HEK293T (cell line): Measurements from ENCODE around the gene SERPINE1.
"Not testable (repeated sequence)": the region's sequence is repeated elsewhere in the genome, so short reads cannot be mapped to it uniquely, and the experiment has no call there.

ENCODE experiments used
- CTCF ChIA-PET: fragments of 350-600 bp; formaldehyde crosslinking; extraction: SDS; loops from one replicate; lab custom pipeline; 2021; ENCODE audit warnings: antibody characterized with exemption, inconsistent platforms; lab: Yijun Ruan, JAX
- POLR2A ChIA-PET: fragments of 350-600 bp; formaldehyde crosslinking; extraction: SDS; loops from one replicate; lab custom pipeline; 2020; ENCODE audit warnings: antibody characterized with exemption, inconsistent platforms; lab: Yijun Ruan, JAX
- DNase-seq: peaks from one replicate; pipeline ENCODE4 v3.0.0; 2012; ENCODE audit warnings: mixed read lengths; ENCODE audit errors: extremely low spot score
- ARNT ChIP-seq: fragments of 450-650 bp; IDR thresholded peaks from 2 replicates; pipeline ENCODE4 v1.6.1; 2017; ENCODE audit warnings: mild to moderate bottlenecking
- BHLHE40 ChIP-seq: fragments of 450-650 bp; IDR thresholded peaks from 2 replicates; pipeline ENCODE4 v1.6.1; 2016; ENCODE audit warnings: mild to moderate bottlenecking, moderate library complexity, borderline replicate concordance
- CTBP1 ChIP-seq: fragments of 450-650 bp; IDR thresholded peaks from 2 replicates; pipeline ENCODE4 v1.6.1; 2016; ENCODE audit warnings: borderline replicate concordance
- ELF4 ChIP-seq: fragments of 450-650 bp; IDR thresholded peaks from 2 replicates; pipeline ENCODE4 v1.6.1; 2017; ENCODE audit warnings: antibody characterized with exemption
- FOXA1 ChIP-seq: fragments of 450-650 bp; IDR thresholded peaks from 2 replicates; pipeline ENCODE4 v1.6.1; 2016; ENCODE audit warnings: mild to moderate bottlenecking
- FOXK2 ChIP-seq: fragments of 450-650 bp; IDR thresholded peaks from 2 replicates; pipeline ENCODE4 v1.6.1; 2016; ENCODE audit warnings: mild to moderate bottlenecking
- FOXM1 ChIP-seq: fragments of 450-650 bp; IDR thresholded peaks from 2 replicates; pipeline ENCODE4 v1.6.1; 2017; ENCODE audit warnings: mild to moderate bottlenecking, borderline replicate concordance
- HDGF ChIP-seq: fragments of 450-650 bp; IDR thresholded peaks from 2 replicates; pipeline ENCODE4 v1.6.1; 2017; ENCODE audit warnings: antibody characterized with exemption, borderline replicate concordance
- L3MBTL2 ChIP-seq: fragments of 450-650 bp; conservative IDR thresholded peaks from 2 replicates; pipeline ENCODE4 v1.6.1; 2016; ENCODE audit warnings: mild to moderate bottlenecking
- LEF1 ChIP-seq: fragments of 450-650 bp; IDR thresholded peaks from 2 replicates; pipeline ENCODE4 v1.6.1; 2017; ENCODE audit warnings: mild to moderate bottlenecking, borderline replicate concordance
- NFRKB ChIP-seq: fragments of 450-650 bp; IDR thresholded peaks from 2 replicates; pipeline ENCODE4 v1.6.1; 2016; ENCODE audit warnings: mild to moderate bottlenecking, moderate library complexity
- SP1 ChIP-seq: fragments of 450-650 bp; IDR thresholded peaks from 2 replicates; pipeline ENCODE4 v1.6.1; 2017
- SUZ12 ChIP-seq: fragments of 450-650 bp; IDR thresholded peaks from 2 replicates; pipeline ENCODE4 v1.6.1; 2016; ENCODE audit warnings: mild to moderate bottlenecking
- TARDBP ChIP-seq: fragments of 450-650 bp; IDR thresholded peaks from 2 replicates; pipeline ENCODE4 v1.6.1; 2016
- ZNF384 ChIP-seq: fragments of 450-650 bp; IDR thresholded peaks from 2 replicates; pipeline ENCODE4 v1.6.1; 2016
- TF ChIP-seq, protein P1 (sequence below): fragments of 450-650 bp; IDR thresholded peaks from 2 replicates; pipeline ENCODE4 v1.6.1; 2016

SERPINE1 gene

GRCh38 chr7:101108330-101108857, 18.5 kb upstream of the SERPINE1 start:
- TF ChIP-seq HDGF (no peak), CTBP1 (no peak), SUZ12 (no peak), ARNT (no peak), NFRKB (no peak), L3MBTL2 (no peak), ZNF384 (no peak), TARDBP (no peak), ELF4 (no peak), LEF1 (no peak), SP1 (no peak), FOXM1 (no peak), FOXA1 (no peak), BHLHE40 (no peak), FOXK2 (no peak)
- TF ChIP-seq, protein P1, sequence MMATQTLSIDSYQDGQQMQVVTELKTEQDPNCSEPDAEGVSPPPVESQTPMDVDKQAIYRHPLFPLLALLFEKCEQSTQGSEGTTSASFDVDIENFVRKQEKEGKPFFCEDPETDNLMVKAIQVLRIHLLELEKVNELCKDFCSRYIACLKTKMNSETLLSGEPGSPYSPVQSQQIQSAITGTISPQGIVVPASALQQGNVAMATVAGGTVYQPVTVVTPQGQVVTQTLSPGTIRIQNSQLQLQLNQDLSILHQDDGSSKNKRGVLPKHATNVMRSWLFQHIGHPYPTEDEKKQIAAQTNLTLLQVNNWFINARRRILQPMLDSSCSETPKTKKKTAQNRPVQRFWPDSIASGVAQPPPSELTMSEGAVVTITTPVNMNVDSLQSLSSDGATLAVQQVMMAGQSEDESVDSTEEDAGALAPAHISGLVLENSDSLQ = no peak
- POLR2A ChIA-PET = interaction anchor here (1.2 kb wide), 1 partner anchor 12 kb away, joined by 3 read pairs; no protein-coding TSS in a partner anchor
- DNase-seq = no peak
- CTCF ChIA-PET = no interaction called here

- no peak for DNase-seq
- TF ChIP-seq FOXA1 (no peak), ZNF384 (no peak), ARNT (no peak), FOXM1 (no peak), ELF4 (no peak), LEF1 (no peak), CTBP1 (no peak), NFRKB (no peak), FOXK2 (no peak), SUZ12 (no peak), SP1 (no peak), TARDBP (no peak), L3MBTL2 (no peak), HDGF (no peak)
- TF ChIP-seq, protein P1 = no peak
- ChIA-PET POLR2A (interaction anchor here (0.6 to 1.2 kb wide), 2 partner anchors 12 to 13 kb away, joined by 3 to 6 read pairs; no protein-coding TSS in a partner anchor), CTCF (interaction anchor here (0.8 to 1.5 kb wide), 2 partner anchors 29 to 35 kb away, joined by 3 to 4 read pairs; no protein-coding TSS in a partner anchor)
Measured at GRCh38 chr7:101108961-101109360, 17.9 kb upstream of the SERPINE1 start.

DNA sequence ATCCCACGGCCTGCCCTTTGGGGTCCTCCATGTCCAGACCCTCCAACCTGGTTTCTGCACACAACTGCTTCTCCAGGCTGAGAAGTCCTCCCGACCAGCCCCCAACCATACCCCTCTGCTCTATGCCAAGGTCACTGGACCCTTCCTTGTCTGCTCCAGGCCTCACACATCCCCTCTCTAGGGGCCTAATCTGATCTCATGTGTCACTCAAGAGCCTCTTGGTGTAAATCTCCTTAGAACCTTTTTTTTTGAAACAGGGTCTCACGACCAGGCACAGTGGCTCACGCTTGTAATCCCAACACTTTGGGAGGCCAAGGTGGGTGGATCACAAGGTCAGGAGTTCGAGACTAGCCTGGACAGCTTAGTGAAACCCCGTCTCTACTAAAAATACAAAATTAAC, 17.5 kb upstream of the SERPINE1 start:
- CTCF ChIA-PET = interaction anchor here (0.8 to 1.5 kb wide), 2 partner anchors 28 to 35 kb away, joined by 3 to 4 read pairs; no protein-coding TSS in a partner anchor
- no peak for TF ChIP-seq CTBP1
- TF ChIP-seq ARNT = no peak
- TF ChIP-seq ELF4 = no peak
- TF ChIP-seq FOXM1 = no peak
- TF ChIP-seq ZNF384 = no peak
- TF ChIP-seq NFRKB = no peak
- POLR2A ChIA-PET = interaction anchor here (0.6 kb wide), 1 partner anchor 12 kb away, joined by 6 read pairs; no protein-coding TSS in a partner anchor
- no peak for DNase-seq

GRCh38 chr7:101111261-101111660, 15.6 kb upstream of the SERPINE1 start:
- TF ChIP-seq ARNT (no peak), LEF1 (no peak), HDGF (no peak), BHLHE40 (no peak), FOXK2 (no peak), SUZ12 (no peak), ZNF384 (no peak), L3MBTL2 (no peak), TARDBP (no peak), CTBP1 (no peak), ELF4 (no peak), NFRKB (no peak), FOXA1 (no peak), SP1 (no peak), FOXM1 (no peak)
- TF ChIP-seq, protein P1 = no peak
- POLR2A ChIA-PET = no interaction called here
- no peak for DNase-seq
- CTCF ChIA-PET = interaction anchor here (1.1 kb wide), 1 partner anchor 32 kb away, joined by 3 read pairs; no protein-coding TSS in a partner anchor

DNA sequence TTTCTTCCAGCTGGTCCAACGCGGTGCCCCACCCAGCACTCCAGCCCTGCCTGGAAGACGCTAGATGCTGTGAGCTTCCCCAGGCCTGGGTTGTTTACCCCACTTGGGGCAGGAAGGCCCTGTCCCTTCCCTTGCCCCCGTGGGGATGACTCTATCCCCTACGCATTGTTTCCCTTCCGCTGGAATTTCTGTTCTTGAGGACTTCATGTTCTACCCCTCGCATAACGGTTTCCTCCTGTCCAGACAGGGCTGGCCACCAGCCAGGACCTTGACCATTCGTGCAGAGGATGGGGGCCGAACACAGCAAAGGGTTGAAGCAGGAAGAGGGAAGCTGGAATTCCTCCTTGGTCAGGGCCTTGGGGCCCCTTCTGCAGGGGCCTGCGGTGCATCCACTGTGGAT, 14.7 kb upstream of the SERPINE1 start:
- POLR2A ChIA-PET = no interaction called here
- CTCF ChIA-PET = no interaction called here
- TF ChIP-seq FOXM1 (no peak), SP1 (no peak), FOXA1 (no peak), ZNF384 (no peak), NFRKB (no peak), L3MBTL2 (no peak), LEF1 (no peak), BHLHE40 (no peak), FOXK2 (no peak), TARDBP (no peak), HDGF (no peak), CTBP1 (no peak), ELF4 (no peak), SUZ12 (no peak), ARNT (no peak)
- TF ChIP-seq, protein P1 = no peak
- DNase-seq = no peak

DNA sequence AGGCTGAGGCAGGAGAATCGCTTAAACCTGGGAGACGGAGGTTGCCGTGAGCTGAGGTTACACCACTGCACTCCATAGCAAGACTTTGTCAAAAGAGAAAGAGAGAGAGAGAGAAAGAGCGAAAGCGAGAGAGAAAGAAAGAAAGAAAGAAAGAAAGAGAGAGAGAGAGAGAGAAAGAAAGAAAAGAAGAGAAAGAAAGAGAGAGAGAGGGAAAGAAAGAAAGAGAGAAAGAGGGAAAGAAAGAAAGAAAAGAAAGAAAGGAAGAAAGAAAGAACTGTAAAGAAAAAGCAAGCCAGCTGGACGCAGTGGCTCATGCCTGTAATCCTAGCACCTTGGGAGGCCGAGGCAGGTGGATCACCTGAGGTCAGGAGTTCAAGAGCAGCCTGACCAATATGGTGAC, 13.8 kb upstream of the SERPINE1 start:
- POLR2A ChIA-PET, CTCF ChIA-PET, DNase-seq: not testable (repeated sequence)
